HG03025 (cell line): ENCODE measurements around the gene SFXN3.

ENCODE experiments used
- ATAC-seq: cut with Tn5 transposase; IDR thresholded peaks from one replicate; pipeline ENCODE4 v1.9.1; 2021; ENCODE audit warnings: mild to moderate bottlenecking, moderate library complexity; ENCODE audit not compliant: unreplicated experiment, low FRiP score

SFXN3 gene

DNA sequence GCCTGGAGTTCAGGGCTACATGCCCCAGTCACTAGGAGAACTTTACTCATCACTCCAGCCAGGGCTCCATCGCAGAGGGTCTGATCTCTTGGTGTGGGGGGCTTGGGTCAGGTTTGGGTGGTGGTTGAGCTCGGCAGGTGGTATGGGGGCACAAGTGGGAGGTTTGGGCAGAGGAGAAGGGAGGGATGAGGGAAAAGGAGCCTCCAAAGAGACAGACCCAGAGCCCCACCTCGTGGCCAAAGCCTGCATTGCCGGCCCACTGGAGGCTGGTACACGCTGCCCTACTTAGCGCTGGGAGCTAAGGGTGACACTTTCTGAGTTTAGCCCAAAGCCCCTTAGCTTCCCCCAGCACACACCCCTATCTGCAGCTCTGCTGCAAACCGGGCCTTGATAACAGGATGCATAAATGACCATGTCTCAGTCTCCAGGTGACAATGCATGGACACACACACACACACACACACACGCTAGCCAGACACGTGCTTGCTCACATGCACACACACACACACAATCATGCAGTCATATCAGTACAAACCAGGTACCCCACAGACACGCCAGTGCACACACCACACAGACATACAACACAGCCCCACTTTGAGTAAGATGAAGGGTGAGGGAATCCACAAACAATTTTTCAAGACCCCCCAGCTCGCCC is 16.7 kb upstream of the SFXN3 start:
- no peak for ATAC-seq

DNA sequence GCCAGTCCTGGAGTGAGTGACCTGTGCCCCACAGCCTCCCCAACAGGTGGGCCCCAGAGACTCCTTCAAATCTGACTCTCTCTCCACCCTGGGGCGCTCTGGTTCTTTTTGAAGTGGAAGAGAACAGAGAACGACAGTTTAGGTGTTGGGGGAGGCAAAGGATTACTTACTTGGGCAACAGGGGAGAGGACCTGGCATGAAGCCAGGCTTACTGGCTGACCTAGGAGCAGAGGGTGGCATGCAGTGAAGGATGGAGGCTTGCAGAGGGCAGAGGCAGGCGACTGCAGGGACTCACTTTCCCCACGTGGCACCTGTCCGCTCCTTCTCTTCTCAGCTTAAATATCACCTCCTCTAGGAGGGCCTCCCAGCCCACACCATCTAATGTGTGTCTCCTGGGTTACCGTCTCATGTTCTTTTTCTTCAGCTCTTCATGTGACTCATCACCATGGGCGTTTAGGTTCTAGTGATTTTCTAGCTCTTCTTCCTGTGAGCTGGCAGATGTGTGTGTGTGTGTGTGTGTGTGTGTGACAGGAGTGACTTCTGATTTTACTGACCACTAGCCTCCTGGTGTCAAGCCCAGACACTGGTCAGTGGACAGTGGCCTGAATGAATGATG is 16.0 kb upstream of the SFXN3 start:
- no peak for ATAC-seq

DNA sequence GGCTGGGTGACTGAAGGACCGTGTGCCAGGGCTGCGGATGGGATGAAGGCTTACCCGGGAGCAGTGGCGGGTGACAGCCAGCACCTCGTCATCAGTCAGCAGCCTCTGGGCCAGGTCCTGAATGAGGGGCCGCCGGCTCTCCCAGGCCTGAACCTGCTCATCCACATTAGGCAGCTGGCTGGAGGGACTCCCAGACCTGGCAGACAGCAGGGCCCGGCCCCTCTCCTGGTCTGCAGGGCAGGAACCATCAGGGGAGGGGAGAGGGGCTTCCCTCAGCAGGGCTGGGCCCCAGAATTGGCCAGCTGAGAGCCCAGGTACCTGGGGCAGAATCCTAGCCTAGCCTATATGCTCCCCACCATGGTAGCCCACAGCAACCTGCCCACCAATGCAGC is 15.5 kb upstream of the SFXN3 start:
- ATAC-seq, result no peak

DNA sequence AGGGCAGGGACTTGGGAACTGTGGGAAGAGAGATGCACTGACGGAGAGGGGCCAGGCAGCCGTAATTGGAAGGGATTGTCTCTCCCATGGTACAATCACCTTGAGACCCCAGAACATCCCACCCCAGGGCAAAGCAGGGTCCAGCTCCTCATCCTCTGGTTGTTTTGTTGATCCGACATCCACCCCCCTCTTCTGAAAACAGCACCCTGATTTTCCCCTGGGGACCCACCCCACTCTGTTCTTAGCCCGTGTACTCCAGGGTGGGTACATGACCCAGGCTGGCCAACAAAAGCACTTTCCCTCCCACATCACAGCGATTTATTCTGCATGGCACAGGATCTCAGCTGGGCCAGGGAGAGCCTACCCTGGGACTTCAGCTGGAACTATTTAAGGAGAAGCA is 14.2 kb upstream of the SFXN3 start:
- no peak for ATAC-seq

DNA sequence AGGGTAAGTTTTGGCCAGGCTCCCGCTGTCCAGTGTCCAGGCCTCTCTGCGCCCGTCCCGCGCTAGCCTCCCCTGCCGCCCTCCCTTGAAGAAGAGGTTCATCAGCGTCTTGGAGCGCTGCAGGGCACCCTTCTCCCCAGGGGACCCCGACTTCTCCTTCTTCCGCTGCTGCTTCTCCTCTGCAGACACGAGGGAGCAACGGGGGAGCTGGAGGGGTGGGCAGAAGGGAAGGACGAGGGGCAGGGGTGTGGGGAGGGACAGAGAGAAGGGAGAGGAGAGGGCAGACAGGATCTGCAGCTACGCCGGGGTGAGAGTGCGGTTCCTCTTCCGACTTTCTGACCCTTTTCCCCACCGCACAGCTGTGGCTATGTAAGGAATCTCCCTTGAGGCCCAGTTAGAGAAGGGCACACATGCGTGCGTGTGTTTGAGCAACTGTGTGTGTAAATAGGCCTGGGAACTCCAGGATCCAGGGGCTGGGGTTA is 12.9 kb upstream of the SFXN3 start:
- no peak for ATAC-seq

DNA sequence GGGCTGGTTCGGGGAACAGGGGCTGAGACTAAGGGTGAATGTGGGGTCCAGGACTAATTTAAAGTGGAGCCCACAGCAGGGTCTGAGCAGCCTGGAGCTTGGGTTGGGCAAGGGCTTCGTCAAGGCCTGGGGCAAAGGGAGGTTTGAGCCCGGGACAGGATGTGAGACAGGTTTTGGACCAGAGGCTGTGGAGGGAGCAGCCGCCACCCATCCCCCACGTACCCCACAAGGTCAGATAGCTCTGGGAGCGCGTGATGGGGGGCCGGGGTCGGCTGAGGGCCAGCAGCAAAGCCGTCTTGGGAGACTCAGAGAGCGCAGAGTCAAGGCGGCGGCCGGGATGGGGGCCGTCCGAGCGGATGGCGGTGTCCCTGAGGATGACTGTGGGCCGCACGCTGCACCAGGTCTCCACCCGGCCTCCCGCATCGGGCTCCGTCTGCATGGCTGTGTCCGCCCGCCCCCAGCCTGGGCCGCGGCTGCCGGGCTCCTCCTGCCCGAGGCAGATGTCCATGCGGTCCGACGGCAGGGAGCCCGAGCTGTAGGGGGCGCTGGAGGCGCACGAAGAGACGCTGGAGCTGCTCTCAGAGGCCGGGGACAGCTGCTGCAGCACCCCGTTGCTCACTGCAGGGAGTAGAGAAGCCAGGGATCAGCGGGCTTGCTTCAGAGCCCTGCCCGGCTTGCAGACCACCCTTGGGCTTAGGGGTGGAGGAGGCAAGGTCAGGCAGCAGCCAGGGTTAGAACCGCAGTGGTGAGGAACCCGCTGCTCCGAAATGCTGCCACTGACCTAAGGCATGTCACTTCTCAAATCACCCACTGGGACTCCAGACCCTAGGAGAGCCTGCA is 12.2 kb upstream of the SFXN3 start:
- no peak for ATAC-seq

DNA sequence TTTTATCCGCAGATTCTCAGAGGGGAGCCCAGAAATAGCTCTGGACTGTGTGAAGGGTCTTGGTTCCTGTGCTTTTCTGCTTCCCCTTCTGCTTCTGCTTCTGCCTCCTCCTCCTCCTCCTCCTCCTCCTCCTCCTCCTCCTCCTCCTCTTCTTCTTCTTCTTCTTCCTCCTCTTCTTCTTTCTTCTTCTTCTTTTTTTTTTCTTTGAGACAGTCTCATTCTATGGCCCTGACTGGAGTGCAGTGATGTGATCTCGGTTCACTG is 11.7 kb upstream of the SFXN3 start:
- ATAC-seq, result no peak

DNA sequence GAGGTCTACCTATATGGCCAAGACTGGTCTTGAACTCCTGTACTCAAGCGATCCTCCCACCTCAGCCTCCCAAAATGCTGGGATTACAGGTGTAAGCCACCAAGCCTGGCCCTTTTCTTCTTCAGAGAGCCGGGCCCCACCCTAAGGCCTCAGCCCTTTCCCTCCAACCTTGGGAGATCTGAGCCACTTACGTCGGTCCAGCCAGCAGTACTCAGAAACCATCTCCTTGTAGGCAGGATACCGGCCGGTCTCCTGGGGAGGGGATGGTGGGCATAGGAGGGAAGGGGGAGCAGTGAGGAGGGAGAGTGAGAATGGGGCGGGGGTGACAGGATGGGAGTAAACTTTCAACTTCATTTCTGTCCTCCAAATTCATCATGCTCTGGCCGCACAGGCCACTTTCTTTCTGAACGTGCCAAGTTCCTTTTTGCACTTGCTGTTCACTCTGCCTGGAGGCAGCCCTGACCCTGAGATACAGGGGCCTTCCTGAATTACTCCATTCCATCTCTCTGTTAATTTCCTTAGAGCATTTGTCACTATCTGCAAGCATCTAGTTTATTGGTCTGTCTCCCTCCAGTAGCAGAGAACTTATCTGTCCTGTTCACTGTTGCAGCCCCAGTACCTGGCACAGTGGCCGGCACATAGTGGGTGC is 10.5 kb upstream of the SFXN3 start:
- ATAC-seq, result no peak

DNA sequence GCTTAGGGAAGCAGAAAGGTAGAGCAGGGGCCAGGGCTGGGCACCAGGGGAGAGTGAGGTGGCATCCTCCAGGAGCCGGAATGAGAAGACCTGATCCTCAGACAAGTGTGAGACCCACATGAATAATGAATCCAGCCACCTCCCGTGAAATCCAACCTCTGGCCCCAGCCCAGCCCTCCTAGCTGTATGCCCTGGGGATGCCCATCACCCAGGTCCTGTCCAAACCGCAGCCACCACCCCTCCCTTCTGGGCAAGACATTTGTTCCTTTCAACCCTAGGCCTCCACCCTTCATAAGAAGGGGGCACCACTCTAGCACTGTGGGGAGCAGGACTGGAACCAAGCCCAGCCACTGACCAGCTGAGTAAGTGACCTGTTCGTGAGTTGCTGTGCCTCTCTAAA is 9.8 kb upstream of the SFXN3 start:
- ATAC-seq, result no peak

DNA sequence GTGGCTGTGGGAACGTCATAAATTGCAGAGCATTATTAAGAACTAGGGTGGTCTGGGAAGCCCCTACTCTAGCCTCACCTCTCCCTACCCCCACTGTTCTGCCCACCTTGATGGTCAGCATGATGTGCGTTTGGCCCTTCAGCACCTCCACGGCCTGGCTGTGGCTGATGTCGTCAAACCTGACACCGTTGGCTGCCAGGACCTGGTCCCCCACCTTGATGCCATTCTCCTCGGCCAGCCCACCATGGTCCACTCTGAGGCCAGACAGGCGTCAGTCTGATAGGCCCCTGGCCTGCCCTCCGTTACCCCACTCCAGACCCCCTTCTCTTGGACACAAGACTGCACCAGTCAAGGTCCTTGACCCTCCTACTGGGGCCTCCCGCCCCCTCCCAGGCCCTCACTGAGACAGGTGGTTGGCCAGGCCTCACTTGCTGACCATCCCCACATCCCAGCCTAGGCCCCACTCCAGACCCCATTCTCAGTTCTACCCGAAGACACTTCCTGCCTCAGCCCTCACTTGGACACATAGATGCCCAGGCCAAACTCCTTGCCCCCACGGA is 9.3 kb upstream of the SFXN3 start:
- no peak for ATAC-seq

DNA sequence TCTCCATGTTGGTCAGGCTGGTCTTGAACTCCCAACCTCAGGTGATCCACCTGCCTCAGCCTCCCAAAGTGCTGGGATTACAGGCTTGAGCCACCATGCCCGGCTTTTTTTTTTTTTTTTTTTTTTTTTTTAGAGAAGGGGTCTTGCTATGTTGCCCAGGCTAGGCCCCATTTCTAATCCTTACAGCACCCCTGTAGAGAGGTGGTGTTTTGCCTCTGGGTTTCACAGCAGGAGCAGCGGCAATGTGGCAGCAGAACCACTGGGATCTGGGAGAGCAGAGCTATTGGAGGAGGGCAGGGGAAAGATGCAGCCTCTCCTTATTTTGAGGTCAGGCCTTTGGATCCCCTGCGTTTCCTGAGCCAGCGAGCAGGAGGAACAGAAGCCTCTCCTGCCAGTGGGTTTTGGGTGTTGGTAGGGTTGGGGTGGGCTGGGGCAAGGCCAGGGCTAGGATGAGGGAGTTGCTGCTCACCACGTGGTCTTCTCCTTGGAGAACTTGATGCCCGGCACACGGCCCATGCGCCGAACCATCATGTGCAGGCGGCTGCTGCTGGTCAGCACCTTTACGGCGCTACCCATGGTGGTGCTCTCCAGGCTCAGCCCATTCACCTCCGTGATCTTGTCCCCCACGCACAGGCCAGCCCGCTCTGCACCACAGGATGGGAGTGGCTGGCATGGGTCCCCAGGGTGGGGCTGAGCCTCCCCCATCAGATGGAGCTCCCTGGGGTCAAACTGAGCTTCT is 7.9 kb upstream of the SFXN3 start:
- no peak for ATAC-seq

DNA sequence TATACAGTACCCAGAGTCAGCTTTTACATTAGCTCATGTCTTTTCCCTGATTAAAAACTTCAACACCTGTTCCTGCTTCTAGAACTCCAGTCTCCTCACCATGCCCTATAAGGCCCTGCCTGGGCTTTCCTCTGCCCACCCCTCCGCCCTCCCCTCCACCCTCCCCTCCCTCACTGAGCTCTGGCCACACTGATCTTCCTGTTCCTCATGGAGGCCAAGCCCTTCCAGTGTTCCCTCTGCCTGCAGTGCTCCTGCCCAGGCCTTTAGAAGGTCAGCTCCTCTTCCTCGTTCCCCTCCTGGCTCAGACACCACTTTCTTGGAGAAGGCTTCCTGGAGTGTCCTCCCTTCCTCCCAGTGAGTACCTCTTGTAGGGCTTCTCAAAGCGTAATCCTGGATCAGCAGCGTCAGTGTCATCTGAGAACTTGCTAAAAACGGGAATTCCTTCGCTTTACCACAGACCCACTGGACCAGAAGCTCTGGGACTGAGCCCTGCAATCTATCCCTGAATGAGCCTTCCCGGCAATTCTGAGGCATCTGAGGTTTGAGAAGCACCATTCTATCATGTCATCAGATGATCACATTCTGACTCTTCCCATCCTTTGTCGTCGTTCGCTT is 3.8 kb upstream of the SFXN3 start:
- no peak for ATAC-seq

DNA sequence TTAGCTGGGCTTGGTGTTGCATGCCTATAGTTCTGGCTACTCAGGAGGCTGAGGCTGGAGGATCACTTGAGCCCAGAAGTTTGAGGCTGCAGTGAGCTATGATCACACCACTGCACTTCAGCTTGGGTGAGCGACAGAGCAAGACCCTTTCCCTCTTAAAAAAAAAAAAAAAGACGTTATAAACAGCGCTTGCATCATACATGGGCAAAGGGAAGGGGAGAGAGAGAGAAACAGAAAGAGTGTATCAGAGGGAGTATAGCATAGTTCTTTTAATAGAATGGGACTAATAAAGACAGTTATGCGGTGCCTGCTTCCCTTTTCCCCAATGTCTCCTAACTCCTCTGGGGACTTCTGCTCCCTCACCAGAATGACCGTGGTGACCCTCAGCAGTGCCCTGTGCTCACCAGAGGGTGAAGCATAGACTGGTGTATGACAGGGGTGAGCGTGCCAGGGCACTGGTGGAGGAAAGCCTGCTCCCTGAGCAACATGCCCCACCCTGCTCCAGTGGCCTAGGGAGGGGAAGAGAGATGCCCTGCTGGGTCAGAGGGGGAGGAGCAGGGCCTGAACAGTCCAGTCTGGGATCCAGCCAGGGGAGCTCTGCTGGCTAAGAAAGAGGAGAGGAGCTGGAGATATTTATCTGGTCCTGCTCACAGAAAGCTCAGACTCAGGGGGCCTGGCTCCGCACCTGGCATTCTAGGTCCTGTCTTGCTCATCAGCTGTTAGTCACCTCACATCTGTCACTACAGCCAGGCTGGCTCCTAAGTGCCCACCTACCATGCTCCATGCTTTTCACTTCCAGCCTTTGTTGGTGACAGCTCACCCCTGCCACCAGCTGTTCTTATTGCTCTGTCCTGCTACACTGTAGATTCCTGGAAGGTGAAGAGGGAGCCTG is 2.3 kb upstream of the SFXN3 start:
- no peak for ATAC-seq

DNA sequence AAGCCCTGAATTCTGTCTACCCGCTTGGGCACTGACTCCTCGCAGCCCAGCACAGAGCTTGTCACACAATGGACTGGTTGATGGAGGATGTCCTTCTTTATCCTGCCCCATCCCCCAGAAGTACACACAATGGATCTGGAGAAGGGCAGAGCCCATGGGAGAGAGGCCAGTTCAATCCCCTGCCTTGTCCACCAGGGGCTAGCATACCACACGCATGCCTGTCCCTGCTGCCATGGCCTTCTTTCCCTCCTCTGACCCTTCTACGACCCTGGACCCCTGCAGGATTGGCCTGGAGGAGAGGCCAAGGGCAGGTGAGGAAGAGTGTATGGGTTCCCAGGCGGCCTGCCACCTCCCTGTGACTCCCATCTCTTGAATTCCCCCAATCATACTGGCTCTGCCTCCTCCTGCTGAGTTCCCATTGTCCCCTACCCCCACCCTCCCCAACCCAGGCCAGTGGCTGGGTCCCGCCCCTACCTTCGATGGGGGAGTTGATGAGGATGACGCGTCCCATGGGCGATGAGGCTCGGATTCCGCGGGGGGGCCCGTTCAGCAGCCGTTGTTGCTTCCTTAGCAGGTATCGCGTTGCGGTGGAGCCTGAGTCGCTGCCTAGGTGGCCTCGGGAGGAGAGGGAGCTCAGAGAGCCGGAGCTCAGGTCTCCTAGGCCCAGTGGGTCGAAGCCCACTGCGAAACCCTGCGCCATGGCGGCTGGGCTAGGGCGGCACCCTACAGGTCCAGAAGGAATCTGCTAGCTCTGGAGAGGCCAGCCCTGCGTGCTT is 1.3 kb upstream of the SFXN3 start:
- ATAC-seq, result no peak

DNA sequence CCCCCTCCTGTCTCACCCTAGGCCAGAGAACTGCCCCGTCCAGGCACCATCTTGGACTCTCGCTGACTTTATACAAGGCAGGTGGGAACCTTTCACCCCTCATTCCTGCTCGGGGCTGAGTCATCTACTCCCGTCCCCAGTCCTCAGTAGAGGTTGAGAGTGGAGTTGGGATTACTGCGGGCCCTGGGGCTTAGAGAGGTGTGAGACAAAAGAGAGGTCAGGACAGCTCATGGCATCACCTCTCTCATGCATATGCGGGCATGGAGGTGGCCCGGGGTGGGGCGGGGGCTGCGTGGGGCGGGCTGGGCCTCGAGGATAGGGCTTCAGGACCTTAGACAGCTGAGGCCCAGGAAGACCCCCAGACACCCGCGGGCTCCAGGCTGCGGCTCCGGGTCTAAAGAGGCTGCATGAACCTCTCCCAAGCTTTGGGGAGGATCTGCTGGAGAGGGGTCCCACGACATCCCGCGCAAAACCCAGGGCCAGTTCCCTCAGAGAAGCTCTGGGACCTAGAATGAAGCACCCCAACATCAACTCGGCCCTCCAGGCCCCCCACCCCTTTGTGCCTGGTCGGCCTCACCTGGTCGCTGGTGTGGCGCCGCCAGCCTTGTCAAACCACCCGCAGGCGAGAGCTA is 422 bp upstream of the SFXN3 start:
- no peak for ATAC-seq

DNA sequence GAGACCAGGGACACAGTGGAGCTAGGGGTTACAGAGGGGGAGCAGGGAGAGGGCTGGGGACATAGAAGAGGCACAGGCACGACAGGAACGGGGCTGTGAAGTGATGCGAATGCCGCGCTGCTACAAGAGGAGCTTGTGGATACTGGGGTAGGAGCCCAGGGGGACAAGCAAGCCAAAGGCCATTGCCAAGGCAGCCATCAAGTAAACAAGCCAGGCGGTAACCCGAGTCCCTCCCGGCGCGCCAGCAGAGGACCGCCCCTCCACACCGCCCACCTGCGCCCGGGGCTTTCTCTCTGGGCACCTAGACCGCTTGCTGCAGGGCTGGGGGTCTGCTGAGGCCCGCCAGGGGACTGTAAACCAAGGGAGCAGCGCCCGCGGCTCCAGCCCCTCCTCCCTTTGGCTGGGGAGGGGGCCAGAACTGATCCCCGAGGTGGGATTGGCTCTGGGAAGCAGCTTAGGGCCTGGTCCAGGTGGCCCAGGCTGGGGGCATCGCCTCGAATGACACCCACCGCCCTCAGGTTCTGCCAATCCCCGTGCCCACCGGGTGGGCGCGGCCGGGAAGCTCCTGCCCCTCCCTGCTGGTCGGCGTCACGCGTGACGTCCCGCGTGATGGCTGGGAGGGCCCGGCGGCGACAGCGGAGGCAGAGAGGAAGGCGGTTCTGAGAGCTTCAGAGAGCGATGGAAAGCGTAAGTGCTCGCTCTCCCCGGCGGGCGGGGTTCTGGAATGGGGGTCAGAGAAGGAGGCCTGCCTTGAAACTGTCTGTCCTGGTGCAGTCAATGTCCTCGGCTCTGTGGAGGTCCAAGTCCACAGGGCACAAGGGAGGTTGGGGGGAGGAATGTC is 982 bp downstream of the SFXN3 start:
- ATAC-seq, result no peak

DNA sequence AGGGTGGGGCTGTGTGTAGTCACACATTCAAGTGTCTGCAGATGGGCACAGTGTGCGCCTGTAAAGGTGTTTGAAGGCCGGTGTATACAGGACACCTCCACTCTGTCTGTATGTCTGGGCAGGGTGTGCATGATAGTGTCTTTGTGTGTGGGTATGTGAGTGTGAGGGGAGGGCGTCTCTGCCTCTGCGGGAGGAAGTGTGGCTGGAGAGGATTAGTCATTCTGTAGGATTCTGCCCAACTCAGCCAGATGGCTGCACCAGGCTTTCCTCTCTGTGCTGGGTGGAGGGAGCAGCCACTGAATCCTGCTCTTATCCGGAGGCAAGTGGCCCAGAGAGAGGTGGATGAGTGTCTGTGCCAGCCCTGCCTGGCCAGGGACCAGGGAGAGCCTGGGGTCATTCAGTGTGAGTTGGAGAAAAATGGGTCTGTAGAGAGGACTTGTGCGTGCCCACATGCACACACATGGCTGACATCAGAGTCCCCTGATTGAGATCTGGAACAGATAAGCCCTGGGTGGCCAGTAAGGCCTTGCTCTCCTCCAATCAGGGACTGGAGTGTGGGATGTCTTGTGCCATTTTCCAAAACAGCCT is 1.7 kb downstream of the SFXN3 start:
- no peak for ATAC-seq
